SIG-M5 (cell line): ENCODE results near the gene FARS2.
"Not testable (repeated sequence)": the region's sequence is repeated elsewhere in the genome, so short reads cannot be mapped to it uniquely, and the experiment has no call there.

Source experiments
- DNase-seq: peaks from one replicate; lab custom pipeline; 2025; lab: John Stamatoyannopoulos, UW

Gene FARS2

DNA sequence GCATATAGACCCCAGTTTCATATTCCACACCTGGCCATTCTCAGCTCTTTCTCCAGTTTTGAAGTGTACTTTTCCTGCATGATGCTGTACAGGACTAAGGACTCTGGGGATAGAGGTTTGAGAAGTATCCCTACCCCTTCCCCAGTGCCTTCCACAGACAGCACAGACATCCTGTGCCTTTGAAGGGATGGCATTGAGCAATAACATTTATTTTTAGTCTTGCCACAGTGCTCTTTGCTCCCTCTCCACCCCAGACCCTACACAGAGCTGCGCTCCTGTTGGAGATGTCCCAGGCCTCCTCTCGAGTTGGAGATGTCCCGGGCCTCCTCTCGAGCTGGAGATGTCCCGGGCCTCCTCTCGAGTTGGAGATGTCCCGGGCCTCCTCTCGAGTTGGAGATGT lies 275.8 kb downstream of the FARS2 start:
- no peak for DNase-seq

DNA sequence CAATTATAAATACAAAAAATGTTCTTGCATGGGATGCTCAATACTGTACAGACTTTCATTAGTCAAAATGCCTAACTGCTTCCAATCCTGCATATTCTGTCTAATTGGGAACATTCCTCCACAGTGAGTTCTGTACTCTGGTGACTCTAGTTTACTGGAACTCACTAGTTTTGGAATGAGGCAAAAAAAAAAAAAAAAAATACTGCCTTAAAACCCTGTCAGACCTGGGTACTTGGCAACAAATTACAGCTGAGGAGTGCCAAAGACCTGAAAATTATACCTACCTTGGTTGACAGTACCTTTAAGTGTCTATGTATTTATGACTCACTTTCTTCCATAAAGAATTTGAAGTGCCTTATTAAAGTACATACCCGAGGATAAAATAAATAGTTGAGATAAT lies 276.7 kb downstream of the FARS2 start:
- DNase-seq, result no peak

DNA sequence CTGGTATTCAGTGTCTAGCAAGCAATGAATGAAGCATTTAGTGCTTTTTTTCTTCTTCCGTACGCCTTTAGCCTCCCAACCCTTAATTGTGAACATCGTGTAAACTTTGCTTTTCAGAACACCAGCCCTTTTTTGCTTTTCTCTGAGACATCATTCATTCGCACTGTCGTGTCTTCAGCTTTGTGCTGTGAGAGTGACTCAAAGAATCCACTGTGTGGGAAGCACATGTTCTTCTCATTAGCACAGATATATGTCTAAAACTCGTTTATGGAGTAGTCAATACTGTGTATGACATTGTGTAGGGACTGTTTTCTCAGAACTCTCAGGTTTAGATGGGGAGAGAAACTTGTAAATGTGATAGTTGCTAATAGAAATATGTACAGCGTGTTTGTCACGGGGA lies 279.1 kb downstream of the FARS2 start:
- no peak for DNase-seq

DNA sequence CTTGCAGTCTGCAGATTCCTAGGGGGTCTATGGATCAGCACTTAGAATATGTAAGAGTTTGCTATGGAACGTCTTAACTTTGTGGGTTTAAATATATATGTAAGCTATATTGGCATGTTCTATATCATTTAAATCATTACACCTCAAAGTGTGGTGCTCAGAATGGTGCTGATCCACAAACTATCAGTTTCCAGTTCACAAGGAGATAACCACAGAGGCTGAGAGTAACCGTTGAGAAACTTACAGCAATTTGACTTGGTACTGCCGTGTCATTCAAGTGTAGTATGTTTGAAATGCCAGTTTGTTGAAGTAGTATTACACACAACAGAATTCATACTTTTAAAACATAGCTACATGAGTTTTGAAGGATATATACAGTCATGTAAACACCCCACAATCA lies 279.7 kb downstream of the FARS2 start:
- no peak for DNase-seq

DNA sequence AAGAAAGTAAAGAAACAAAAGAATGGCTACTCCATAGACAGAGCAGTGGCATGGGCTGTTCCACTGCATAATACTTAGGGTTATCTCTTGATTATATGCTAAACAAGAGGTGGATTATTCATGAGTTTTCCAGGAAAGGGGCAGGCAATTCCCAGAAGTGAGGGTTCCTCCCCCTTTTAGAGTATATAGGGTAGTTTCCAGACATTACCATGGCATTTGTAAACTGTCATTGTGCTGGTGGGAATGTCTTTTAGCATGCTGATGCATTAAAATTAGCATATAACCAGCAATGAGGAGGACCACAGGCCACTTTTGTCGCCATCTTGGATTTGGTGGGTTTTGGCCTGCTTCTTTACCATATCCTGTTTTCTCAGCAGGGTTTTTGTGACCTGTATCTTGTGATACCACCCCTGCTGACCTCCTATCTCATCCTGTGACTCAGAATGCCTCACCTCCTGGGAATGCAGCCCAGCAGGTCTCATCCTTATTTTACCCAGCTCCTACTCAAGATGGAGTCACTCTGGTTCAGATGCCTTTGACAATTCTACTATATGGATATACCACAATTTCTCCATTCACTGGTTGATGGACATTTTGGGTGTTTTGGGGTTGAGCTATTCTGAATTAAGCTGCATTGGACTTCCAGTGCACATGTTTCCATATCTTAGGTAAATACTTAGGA lies 280.6 kb downstream of the FARS2 start:
- no peak for DNase-seq

DNA sequence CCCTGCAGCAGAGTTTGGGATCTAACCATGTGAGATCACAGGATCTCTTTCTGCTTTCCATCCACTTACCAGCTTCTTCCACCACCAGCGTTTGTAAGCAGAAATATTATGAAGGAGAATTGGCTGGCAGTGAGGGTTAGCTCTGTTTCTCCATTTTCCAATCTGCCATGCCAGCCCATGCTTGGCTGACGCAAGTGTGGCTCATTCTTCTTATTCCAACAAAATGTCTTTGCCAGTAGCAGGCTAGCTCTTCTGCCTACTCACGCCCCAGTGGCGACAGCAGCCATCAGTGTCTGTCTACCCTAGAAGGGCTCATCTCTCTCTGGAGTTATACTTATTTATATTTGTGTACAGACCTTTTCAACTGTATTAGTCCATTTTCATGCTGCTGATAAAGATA lies 286.2 kb downstream of the FARS2 start:
- DNase-seq, result no peak

DNA sequence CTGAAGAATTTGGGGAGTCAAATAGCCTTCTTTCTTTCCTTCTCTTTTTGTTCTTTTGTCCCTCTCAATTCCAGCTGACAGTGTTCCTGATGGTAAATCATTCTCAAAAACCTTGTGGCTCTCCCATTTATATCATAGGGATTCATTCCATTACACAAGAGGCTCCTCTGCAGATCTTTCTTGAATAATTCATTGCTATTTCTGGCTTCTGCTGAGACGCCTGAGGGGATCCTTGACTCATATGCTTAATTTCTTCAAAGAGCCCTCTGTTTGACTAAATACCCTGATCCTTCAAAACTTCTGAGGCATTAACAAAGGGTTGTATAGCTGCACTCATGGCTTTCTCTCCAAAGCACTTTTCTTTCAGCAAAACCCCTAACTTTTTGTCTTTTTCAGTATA lies 289.3 kb downstream of the FARS2 start:
- DNase-seq, result no peak

DNA sequence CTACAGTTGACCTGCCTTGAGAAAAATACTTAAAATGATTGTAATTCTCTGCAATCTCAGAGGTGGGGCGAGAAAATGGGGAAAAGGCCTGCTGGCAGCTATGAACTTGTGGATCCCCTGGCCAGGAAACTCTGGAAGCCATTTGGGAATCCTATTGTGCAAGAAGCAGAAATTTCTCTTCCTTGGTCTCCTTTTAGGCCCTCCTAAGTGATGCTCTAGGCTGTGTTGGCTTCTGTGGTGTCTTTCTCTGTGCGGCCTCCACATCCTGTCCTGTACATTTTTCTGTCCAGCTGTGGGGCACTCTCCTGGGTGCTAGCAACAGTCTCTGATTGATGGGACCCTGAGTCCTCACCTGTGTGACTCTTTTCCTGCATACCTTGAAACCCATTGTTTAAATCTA lies 290.9 kb downstream of the FARS2 start:
- no peak for DNase-seq

DNA sequence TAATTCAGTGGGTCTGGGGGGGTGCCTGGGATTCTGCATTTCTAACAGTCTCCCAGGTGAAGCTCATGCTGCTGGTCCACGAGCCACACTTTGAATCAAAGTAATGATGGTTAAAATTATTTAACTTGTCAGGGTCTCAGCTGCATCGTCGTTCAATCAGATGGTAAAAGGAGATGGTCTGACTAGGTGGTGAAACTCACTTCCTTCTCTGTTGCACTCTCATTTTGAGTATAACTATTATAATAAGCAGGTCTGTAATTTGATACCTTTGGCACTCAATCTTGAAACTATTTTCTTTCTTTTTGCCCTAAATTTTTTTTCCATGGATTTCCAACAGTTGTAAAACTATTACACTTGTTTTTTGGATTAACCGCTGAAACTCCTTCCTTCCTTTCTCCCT lies 292.5 kb downstream of the FARS2 start:
- DNase-seq, result no peak

DNA sequence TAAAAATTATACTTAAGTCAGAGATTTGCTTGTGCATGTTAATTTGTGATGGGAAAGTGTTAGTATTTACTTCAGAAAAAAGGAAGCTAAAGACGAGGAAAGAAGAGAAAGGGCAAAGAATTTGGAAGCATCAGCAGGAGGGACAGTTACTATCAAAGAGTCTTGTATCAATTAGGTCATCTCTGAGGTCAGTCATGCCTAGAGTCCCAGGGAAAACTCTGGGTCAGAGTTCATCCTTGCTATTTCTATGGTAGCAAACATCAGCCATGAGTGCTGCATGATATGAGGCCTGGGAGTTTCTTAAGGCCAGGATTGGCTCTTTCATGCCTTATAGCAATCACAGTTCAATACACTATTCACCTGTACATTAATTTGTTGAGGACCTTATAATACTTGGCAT lies 292.9 kb downstream of the FARS2 start:
- DNase-seq, result no peak

DNA sequence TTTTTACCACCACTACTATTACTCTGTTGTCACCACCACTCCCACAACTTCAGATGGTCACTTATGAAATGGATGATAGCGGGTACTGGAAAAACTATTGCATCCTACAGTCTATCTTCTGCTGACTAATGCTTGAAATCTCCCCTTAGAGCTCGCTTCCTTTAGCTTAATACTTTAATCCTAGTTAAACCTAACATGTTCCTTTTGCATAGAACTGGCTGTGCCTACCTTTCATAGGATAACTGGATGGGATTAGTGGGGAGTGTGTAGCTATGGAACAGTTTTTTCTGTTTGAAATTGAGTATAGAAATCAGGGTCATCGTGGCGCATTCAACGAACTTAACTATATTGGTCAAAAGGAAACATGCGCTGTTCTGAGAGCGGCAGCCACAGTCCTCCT lies 294.7 kb downstream of the FARS2 start:
- no peak for DNase-seq

DNA sequence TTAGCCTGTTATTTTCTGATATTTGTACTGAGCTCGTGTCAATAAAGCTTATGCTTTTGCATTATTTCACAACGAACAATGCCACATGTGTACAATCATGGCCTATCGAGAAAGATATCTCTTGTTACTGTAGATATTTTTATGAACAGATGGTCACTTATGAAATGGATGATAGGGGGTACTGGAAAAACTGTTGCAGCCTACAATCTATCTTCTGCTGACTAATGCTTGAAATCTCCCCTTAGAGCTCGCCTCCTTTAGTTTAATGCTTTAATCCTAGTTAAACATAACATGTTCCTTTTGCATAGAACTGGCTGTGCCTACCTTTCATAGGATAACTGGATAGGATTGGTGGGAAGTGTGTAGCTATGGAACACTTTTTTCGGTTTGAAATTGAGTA lies 296.2 kb downstream of the FARS2 start:
- no peak for DNase-seq

DNA sequence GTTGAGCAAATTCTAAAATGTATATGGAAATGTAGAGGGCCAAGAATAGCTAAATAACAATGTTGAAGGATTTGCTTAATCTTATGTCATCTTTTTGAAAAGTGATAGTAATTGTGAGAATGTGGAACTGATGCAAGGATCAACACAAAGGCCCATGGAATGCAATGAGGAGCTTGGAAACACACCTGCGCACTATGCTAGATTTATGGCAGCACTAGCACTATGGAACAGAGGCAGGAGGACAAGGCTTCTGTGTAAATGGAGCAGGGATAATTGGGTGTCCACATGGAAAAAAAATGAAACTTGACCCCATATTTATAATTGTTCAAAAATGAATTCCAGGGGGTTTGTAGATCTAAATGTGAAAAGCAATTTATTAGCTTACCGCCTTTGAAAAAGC lies 298.3 kb downstream of the FARS2 start:
- DNase-seq, result no peak

DNA sequence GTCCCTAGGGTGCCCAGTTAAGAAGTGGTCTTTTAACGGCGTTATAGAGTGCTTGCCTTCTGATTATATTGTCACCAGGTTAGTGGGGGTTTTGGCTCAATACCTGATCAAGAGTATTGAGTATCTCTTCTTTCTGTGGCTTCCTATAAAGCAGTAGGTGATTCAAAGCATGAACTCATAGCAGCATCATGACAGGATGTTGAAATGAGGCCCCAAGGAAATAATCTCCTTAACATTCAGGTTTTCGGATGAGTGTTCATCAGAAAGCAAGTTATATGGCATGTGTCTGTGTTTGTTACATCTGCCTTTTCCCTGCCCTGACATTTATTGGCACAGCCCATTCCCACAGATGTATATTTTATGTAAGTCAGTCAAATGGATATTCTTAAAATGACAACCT lies 301.0 kb downstream of the FARS2 start:
- DNase-seq, result no peak

DNA sequence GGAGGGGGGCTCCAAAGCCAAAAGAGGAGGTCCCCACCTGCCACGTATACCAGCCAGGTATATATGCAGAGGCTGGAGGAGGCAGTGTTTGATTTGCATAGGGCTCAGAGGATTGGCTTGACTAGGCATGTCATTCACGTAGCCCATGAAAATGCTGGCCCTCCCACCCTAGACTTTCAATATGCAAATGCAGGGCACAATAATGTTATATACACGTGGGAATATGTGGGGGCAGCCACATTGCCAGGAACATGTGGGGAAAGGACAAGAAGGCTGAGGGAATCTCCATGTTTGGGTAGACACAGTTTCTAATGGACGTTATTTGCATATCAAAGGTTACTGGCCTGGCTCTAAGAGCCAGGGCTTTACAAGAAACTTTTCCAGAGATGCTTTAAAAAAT lies 301.8 kb downstream of the FARS2 start:
- no peak for DNase-seq

DNA sequence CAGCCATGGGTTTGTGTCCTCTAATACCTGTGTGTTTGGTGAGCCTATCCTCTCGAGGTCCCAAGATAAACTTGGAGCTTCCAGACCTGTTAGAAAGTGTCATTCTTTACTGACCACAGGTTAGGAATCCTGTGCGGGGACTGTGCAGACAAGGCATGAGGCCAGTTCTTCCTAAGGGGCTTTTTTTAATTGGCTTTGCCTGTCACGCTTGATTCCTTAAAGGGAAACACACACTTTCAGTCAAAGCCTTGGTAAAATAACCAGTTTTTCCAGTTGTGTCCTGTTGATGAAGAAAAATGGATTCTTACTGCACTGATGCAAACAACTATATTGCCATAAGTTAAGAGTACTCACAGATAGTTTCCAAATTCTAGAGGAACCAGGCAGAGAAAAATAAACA lies 303.4 kb downstream of the FARS2 start:
- DNase-seq, result not testable (repeated sequence)

DNA sequence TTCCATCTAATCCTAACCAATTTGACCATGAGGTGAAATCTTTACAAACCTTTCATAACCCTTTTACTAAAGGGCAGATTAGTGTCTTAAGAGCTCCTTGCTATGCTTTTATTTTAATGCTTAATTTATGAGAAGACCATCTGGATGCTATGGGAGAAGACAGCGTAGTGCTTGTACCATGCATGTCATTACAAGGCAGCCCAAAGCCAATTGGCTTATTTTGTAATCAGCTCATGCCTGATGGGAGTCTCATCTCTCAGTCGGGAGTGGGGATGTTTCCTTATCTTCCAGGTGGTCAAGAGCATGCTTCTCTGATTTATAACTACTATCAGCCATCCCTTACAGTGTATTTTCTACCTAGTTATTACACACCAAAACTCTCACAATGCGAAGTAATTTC lies 304.7 kb downstream of the FARS2 start:
- no peak for DNase-seq

DNA sequence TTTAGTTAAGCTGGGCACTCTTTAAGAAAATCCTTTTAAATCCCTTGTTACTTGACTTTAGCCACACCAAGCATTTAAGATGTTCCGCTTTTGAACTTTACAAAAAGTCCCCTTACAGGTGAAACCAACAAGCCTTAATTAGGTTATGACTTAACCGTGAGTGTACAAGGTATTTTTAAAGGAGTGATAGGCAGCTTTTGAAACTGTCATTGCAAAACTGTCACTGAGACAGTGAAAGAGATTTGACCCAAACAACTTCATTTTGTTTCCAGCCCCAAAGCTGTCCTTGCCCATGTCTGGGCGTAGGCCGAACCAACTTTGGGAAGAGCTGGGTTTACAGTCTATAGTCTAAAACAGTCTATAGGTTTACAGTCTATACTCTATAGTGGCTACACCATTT lies 305.4 kb downstream of the FARS2 start:
- DNase-seq, result no peak

DNA sequence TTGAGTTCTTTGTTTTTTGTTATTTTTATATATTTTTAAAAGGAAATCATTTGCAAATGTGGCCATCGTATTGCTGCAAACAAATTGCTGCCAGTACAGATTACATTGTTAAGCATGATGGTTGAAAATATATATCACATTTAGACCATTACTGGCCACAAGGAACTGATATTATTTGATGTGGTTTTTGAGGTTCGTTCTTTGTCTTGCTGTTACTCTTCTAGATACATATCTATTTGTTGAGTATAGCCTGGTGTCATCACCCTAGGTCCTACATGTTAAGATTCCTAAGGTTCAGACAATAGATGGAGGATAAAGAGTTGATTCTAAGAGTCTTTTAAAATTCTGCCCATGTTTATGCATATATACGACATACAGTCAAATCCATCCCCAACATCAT lies 306.0 kb downstream of the FARS2 start:
- DNase-seq, result no peak

DNA sequence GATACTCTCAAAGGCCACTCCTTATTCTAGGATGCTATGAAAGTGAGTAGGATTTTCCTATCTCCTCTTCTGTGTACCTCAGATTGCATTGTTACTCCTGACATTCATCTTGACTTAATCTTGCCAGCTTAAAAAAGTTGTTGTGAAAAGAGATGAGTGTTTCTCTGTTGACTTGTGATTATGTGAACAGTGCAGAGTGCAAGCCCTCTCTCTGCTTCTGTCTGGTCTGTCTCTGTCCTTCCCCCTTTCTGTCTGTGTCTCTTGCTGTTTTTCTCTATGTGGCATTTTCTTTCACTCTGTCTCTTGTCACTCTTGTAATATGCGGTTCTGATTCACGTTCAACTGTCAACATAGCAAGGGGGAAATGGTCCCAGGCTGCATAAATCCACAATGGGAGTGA lies 306.6 kb downstream of the FARS2 start:
- DNase-seq, result no peak

DNA sequence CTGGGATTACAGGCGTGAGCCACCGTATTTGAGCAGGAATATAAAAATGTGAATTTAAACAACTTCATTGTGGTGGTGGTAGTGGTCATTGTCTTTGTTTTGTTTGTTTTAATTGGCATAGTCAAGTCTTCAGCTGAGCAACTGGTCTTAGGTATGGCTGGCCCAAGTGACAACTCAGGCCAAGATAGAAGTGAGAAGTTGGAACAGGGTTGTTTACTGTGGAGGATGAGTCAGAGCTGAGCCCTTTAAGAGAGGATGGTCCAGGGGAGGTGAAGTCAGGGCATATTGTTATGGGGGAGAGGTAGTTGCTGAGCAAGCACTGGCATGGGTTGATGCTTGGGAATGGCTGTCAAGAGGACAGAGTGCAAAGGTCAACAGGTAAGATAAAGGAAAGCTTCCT lies 308.2 kb downstream of the FARS2 start:
- no peak for DNase-seq

DNA sequence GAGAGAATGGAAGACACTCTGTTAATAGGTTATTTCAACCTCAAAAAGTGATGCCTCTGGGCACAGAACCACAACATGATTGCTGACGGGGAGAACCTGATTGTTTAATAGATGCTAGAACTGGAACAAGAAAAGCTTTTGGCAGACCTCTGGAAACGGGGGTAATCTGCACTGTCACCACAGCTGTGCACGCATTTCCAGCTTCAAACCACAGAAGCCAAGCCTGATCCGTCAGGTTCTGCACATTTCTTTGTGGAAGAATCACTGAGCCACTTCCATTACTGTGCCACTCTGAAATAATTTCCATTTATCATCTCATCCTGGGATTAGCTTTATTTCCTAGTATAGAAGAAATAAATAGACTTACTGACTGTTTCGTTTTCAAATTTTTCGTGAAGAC lies 309.3 kb downstream of the FARS2 start:
- no peak for DNase-seq

DNA sequence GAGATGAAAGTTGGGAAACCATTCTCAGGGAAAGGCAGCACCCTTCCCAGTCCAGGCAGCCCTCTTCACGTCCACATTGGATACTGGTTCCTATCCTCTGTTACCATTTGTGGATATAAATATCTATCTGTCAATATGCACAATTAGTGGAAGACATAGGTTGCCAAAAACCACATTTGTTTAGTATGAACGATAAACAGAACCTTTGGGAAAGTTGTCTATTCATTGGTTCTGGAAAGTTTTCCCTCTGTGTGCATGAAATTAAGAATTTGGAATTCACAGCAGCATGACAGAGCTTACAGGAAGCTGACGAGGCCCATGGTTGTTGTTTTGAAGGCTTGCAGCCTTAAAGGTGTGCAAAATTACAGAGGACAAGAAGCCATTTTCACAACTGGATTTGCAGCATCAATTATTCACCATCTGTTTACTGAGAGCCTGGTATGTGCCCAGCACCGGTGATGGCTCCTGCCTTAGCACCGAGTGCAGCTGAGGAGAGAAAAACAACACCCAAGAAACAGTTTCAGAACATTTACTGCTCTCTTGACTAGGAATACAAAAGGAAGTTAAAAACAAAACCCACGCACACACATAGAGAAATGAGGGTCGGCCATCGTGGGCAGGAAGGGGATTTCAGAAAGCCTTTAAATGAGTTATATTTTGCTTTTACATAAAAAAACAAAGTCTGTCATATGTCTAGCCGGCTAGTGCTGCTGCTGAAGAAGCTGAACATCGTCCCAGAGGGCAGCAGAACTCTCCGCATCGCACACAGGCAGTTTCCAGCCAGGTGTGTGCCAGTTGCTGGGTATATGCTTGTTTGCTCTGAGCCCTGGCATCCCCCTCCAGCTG lies 319.6 kb downstream of the FARS2 start:
- DNase-seq, result no peak

DNA sequence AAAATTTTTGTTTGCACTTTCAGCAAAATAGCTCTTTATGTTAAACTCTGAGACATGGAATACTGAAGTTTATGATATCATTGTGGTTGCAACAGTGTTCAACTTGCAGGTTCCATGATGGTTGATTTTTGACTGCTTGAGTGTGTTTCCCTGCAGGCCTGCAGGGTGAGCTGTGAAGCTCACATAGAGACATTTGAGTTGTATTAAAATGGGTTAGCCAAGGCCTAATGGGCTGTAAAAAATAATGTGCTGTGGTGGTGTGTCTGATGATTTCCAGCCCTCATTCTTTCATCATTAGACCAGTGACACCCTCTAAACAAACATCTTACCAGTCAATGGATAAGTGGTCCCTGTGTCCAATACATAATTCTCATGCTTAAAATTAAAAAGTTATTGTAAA lies 321.4 kb downstream of the FARS2 start:
- DNase-seq, result no peak
